CD14-positive monocyte (primary cell): ENCODE measurements around the gene CCN6. TPM values are rescaled to one million over a fixed set of nuclear protein-coding genes. Genes with fewer than 3 reads are reported as not detected.
"Not testable (repeated sequence)": the region's sequence is repeated elsewhere in the genome, so short reads cannot be mapped to it uniquely, and the experiment has no call there.

ENCODE experiments used
- DNase-seq, 3 donors: peaks; one replicate each; pipeline ENCODE4 v3.0.0-alpha.2; 2011 to 2022
- H2AFZ ChIP-seq: 2 replicates; pipeline ENCODE4 v1.6.0; 2012; ENCODE audit warnings: mild to moderate bottlenecking, low read depth, low read length, inconsistent platforms; ENCODE audit not compliant: insufficient read depth, poor library complexity, severe bottlenecking
- H3K27ac ChIP-seq, 2 donors: 1 replicate in 1 of 2; 2 replicates in 1 of 2; pipeline ENCODE4 v1.5.1; 2012 to 2013; ENCODE audit warnings: low read length in 2 of 2, control low read depth in 1 of 2, inconsistent platforms in 1 of 2, low read depth in 1 of 2, mild to moderate bottlenecking in 1 of 2
- H3K27me3 ChIP-seq, 2 donors: one replicate each; pipeline versions ENCODE4 v1.6.0 to v1.6.1; 2011 to 2013; ENCODE audit warnings: low read length in 2 of 2; ENCODE audit not compliant: control insufficient read depth in 2 of 2, insufficient read depth in 2 of 2
- H3K36me3 ChIP-seq, 2 donors: replicated peaks in 1 of 2; 1 replicate in 1 of 2; 2 replicates in 1 of 2; pipeline versions ENCODE4 v1.5.1 to v1.6.1; 2012 to 2013; ENCODE audit warnings: low read length in 2 of 2, control low read depth in 1 of 2, inconsistent platforms in 1 of 2, mild to moderate bottlenecking in 1 of 2; ENCODE audit not compliant: insufficient read depth in 2 of 2, control insufficient read depth in 1 of 2
- H3K4me1 ChIP-seq, 2 donors: 1 replicate in 1 of 2; 2 replicates in 1 of 2; pipeline versions ENCODE4 v1.5.1 to v1.6.1; 2012 to 2013; ENCODE audit warnings: low read length in 2 of 2, control low read depth in 1 of 2, inconsistent platforms in 1 of 2, mild to moderate bottlenecking in 1 of 2, moderate library complexity in 1 of 2; ENCODE audit not compliant: insufficient read depth in 2 of 2, control insufficient read depth in 1 of 2
- H3K4me2 ChIP-seq: replicated peaks from 2 replicates; pipeline ENCODE3; 2012; ENCODE audit warnings: low read length, moderate library complexity, mild to moderate bottlenecking; ENCODE audit not compliant: poor library complexity, severe bottlenecking; ENCODE audit errors: extremely low read depth
- H3K4me3 ChIP-seq, 3 experiments: fragments of 200-600 bp in 1 of 3; sonication (generic) in 1 of 3; replicated peaks in 1 of 3; 1 replicate in 2 of 3; 2 replicates in 1 of 3; pipeline ENCODE4 v1.5.1; 2011 to 2013; ENCODE audit warnings: low read length in 3 of 3, mild to moderate bottlenecking in 3 of 3, control low read depth in 2 of 3, low read depth in 2 of 3, inconsistent platforms in 1 of 3, moderate library complexity in 1 of 3
- H3K79me2 ChIP-seq: 2 replicates; pipeline ENCODE4 v1.6.0; 2012; ENCODE audit warnings: mild to moderate bottlenecking, control low read depth, inconsistent platforms, low read length, moderate library complexity; ENCODE audit not compliant: insufficient read depth
- H3K9ac ChIP-seq: 2 replicates; pipeline ENCODE4 v1.6.0; 2017; ENCODE audit warnings: low read length, mild to moderate bottlenecking; ENCODE audit not compliant: insufficient read depth, poor library complexity, severe bottlenecking
- H3K9me3 ChIP-seq, 2 donors: replicated peaks in 1 of 2; 1 replicate in 1 of 2; 2 replicates in 1 of 2; pipeline versions ENCODE4 v1.5.1 to v1.6.1; 2012 to 2013; ENCODE audit warnings: low read length in 2 of 2, control low read depth in 1 of 2; ENCODE audit not compliant: control insufficient read depth in 1 of 2, insufficient read depth in 1 of 2
- H4K20me1 ChIP-seq: 2 replicates; pipeline ENCODE4 v1.6.0; 2012; ENCODE audit warnings: mild to moderate bottlenecking, low read length, control low read depth, moderate library complexity; ENCODE audit not compliant: insufficient read depth
- H3K27ac Mint-ChIP-seq, 7 donors: one replicate each; pipeline ENCODE4 v1.8.0; 2020; ENCODE audit warnings: mild to moderate bottlenecking in 7 of 7, mixed read lengths in 7 of 7, moderate library complexity in 6 of 7, inconsistent platforms in 2 of 7
- H3K27me3 Mint-ChIP-seq, 3 donors: one replicate each; pipeline ENCODE4 v1.8.0; 2021 to 2022; ENCODE audit warnings: low read depth in 3 of 3, mild to moderate bottlenecking in 3 of 3, mixed read lengths in 3 of 3, moderate library complexity in 3 of 3, inconsistent platforms in 1 of 3
- H3K36me3 Mint-ChIP-seq, 2 donors: one replicate each; pipeline ENCODE4 v1.8.0; 2020; ENCODE audit warnings: mixed read lengths in 2 of 2, inconsistent platforms in 1 of 2, mild to moderate bottlenecking in 1 of 2
- H3K4me1 Mint-ChIP-seq: one replicate; pipeline ENCODE4 v1.8.0; 2020; ENCODE audit warnings: mild to moderate bottlenecking, mixed read lengths
- H3K4me3 Mint-ChIP-seq, 2 donors: one replicate each; pipeline ENCODE4 v1.8.0; 2020; ENCODE audit warnings: mild to moderate bottlenecking in 2 of 2, mixed read lengths in 2 of 2, moderate library complexity in 1 of 2
- H3K9me3 Mint-ChIP-seq, 7 donors: one replicate each; pipeline ENCODE4 v1.8.0; 2020 to 2022; ENCODE audit warnings: mixed read lengths in 7 of 7, mild to moderate bottlenecking in 6 of 7, moderate library complexity in 6 of 7, inconsistent platforms in 2 of 7
- WGBS: methylation state at CpG from one replicate; pipeline ENCODE4 v1.1.5; 2013; ENCODE audit warnings: missing lambda C conversion rate; ENCODE audit not compliant: insufficient coverage; 5-methylcytosine and 5-hydroxymethylcytosine counted together
- intact Hi-C, 2 donors: fragments of 100-400 bp; cut with micrococcal nuclease; formaldehyde crosslinking; loops; one replicate each; pipeline versions ENCODE4 v1.15.0 to v1.15.1; 2023
- polyA plus RNA-seq, 3 donors: library from polyadenylated mRNA; depleted of rRNA in 1 of 3; unstranded in 2 of 3; stranded (reverse) in 1 of 3; fragments of 300-500 nt in 2 of 3; fragments of >200 nt in 1 of 3; fragmentation: Illumina TruSeq in 2 of 3; gene quantifications; 1 replicate in 2 of 3; 2 replicates in 1 of 3; pipeline ENCODE4 v1.2.3, GENCODE V29; 2012 to 2021
- TF ChIP-seq, protein P1 (sequence below): fragments of 200-600 bp; IDR thresholded peaks from one replicate; pipeline ENCODE4 v1.8.0; 2022; ENCODE audit warnings: antibody characterized with exemption, mild to moderate bottlenecking

Gene CCN6
- polyA plus RNA-seq, 3 donors = not detected

DNA sequence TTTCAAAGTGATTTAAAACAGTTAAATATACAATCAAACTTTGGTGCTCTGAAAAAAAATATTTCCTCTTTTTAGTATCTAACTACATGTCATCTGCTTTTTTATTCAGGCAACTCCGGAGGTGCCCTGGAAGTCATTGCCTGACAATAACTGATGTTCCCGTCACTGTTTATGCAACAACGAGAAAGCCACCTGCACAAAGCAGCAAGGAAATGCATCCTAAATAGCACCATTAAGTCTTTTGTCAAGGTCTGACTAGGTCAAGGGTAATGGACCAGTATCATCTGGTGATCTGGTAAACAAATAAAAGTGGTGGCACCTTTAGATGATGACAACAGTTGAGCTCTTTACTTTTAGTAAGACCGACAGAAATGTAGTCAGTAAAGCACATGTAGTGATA, 46.7 kb downstream of the CCN6 start:
- H3K4me2 ChIP-seq = no peak overlapping the region
- H3K27ac Mint-ChIP-seq = no peak overlapping the region
- DNase-seq = no peak
- H3K27me3 Mint-ChIP-seq = no peaks in the 10 kb centered on the region
- no peaks in the 10 kb centered on the region for H3K27me3 ChIP-seq
- no peaks in the 10 kb centered on the region for H3K36me3 ChIP-seq
- H3K4me1 Mint-ChIP-seq = no peaks in the 10 kb centered on the region
- no peaks in the 10 kb centered on the region for H4K20me1 ChIP-seq
- no peaks in the 10 kb centered on the region for H3K4me1 ChIP-seq
- WGBS = no CpG with 5 or more reads among the region's 4 CpGs
- TF ChIP-seq, protein P1, sequence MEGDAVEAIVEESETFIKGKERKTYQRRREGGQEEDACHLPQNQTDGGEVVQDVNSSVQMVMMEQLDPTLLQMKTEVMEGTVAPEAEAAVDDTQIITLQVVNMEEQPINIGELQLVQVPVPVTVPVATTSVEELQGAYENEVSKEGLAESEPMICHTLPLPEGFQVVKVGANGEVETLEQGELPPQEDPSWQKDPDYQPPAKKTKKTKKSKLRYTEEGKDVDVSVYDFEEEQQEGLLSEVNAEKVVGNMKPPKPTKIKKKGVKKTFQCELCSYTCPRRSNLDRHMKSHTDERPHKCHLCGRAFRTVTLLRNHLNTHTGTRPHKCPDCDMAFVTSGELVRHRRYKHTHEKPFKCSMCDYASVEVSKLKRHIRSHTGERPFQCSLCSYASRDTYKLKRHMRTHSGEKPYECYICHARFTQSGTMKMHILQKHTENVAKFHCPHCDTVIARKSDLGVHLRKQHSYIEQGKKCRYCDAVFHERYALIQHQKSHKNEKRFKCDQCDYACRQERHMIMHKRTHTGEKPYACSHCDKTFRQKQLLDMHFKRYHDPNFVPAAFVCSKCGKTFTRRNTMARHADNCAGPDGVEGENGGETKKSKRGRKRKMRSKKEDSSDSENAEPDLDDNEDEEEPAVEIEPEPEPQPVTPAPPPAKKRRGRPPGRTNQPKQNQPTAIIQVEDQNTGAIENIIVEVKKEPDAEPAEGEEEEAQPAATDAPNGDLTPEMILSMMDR = no peak
- H3K27ac ChIP-seq = no peak overlapping the region
- no peaks in the 10 kb centered on the region for H3K79me2 ChIP-seq
- intact Hi-C loops = no loop called here
- no peak overlapping the region for H3K4me3 ChIP-seq
- no peak overlapping the region for H3K4me3 Mint-ChIP-seq
- peaks cover 0 to 4% (median 1%) of the 10 kb centered on the region in 7 donors for H3K9me3 Mint-ChIP-seq
- no peak overlapping the region for H3K9ac ChIP-seq
- H3K36me3 Mint-ChIP-seq = no peaks in the 10 kb centered on the region
- no peaks in the 10 kb centered on the region for H3K9me3 ChIP-seq
- no peak overlapping the region for H2AFZ ChIP-seq

DNA sequence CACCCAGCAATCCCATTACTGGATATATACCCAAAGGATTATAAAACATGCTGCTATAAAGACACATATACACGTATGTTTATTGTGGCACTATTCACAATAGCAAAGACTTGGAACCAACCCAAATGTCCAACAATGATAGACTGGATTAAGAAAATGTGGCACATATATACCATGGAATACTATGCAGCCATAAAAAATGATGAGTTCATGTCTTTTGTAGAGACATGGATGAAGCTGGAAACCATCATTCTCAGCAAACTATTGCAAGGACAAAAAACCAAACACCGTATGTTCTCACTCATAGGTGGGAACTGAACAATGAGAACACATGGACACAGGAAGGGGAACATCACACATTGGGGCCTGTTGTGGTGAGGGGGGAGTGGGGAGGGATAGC, 52.1 kb downstream of the CCN6 start:
- H3K4me1 Mint-ChIP-seq, H3K9ac ChIP-seq, H3K27ac ChIP-seq, H3K79me2 ChIP-seq, H3K36me3 ChIP-seq, H3K4me3 ChIP-seq, DNase-seq, H3K27me3 ChIP-seq, H3K4me2 ChIP-seq, H3K36me3 Mint-ChIP-seq, H3K27me3 Mint-ChIP-seq, H3K27ac Mint-ChIP-seq, H3K4me1 ChIP-seq, intact Hi-C loops, H2AFZ ChIP-seq, H3K4me3 Mint-ChIP-seq, H3K9me3 ChIP-seq, H4K20me1 ChIP-seq, H3K9me3 Mint-ChIP-seq: not testable (repeated sequence)
- no CpG with 5 or more reads among the region's 2 CpGs for WGBS
